HL-60 (cell line): Measurements from ENCODE around the gene MAPK1.
A peak's percentile ranks its signal among the peaks of the same experiment; 100 is the strongest.

Source experiments
- GABPA ChIP-seq: IDR thresholded peaks from 2 replicates; pipeline ENCODE4 v1.6.1; 2012; ENCODE audit warnings: low read depth
- POLR2AphosphoS5 ChIP-seq: IDR thresholded peaks from 2 replicates; pipeline ENCODE4 v1.6.1; 2012; ENCODE audit warnings: low read depth
- TF ChIP-seq, protein P1 (sequence below): IDR thresholded peaks from one replicate; pipeline ENCODE4 v1.5.1; 2011; ENCODE audit warnings: low read length, control low read depth, inconsistent platforms; ENCODE audit not compliant: insufficient read depth
- TF ChIP-seq, protein P2 (sequence below): IDR thresholded peaks from 2 replicates; pipeline ENCODE4 v1.6.1; 2012; ENCODE audit warnings: low read depth; ENCODE audit not compliant: insufficient replicate concordance

DNA sequence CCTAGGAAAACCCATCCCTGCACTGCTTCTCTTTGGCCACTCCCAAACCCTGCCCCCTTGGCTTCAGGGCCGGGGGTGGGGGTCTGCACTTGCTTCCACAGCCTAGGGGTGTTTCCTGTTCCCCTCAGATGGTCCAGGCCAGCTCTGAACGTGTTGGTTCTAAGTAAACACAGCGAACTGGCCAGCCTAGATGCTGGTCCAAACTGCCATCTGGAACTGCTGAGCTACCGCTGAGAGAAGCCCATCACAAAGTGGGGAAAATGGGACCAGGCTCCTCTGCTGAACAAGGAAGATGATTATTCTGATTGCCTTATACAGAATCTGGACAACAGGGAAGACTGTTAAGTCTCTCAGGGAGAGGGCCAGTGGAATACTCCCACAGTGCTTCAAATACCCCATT, 108.4 kb downstream of the MAPK1 start:
- TF ChIP-seq, protein P1, sequence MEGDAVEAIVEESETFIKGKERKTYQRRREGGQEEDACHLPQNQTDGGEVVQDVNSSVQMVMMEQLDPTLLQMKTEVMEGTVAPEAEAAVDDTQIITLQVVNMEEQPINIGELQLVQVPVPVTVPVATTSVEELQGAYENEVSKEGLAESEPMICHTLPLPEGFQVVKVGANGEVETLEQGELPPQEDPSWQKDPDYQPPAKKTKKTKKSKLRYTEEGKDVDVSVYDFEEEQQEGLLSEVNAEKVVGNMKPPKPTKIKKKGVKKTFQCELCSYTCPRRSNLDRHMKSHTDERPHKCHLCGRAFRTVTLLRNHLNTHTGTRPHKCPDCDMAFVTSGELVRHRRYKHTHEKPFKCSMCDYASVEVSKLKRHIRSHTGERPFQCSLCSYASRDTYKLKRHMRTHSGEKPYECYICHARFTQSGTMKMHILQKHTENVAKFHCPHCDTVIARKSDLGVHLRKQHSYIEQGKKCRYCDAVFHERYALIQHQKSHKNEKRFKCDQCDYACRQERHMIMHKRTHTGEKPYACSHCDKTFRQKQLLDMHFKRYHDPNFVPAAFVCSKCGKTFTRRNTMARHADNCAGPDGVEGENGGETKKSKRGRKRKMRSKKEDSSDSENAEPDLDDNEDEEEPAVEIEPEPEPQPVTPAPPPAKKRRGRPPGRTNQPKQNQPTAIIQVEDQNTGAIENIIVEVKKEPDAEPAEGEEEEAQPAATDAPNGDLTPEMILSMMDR = no peak
- TF ChIP-seq POLR2AphosphoS5 = 0 out of 2 replicates have a peak, but pooled peaks have one; percentile 0
- no peak for TF ChIP-seq GABPA
- TF ChIP-seq, protein P2, sequence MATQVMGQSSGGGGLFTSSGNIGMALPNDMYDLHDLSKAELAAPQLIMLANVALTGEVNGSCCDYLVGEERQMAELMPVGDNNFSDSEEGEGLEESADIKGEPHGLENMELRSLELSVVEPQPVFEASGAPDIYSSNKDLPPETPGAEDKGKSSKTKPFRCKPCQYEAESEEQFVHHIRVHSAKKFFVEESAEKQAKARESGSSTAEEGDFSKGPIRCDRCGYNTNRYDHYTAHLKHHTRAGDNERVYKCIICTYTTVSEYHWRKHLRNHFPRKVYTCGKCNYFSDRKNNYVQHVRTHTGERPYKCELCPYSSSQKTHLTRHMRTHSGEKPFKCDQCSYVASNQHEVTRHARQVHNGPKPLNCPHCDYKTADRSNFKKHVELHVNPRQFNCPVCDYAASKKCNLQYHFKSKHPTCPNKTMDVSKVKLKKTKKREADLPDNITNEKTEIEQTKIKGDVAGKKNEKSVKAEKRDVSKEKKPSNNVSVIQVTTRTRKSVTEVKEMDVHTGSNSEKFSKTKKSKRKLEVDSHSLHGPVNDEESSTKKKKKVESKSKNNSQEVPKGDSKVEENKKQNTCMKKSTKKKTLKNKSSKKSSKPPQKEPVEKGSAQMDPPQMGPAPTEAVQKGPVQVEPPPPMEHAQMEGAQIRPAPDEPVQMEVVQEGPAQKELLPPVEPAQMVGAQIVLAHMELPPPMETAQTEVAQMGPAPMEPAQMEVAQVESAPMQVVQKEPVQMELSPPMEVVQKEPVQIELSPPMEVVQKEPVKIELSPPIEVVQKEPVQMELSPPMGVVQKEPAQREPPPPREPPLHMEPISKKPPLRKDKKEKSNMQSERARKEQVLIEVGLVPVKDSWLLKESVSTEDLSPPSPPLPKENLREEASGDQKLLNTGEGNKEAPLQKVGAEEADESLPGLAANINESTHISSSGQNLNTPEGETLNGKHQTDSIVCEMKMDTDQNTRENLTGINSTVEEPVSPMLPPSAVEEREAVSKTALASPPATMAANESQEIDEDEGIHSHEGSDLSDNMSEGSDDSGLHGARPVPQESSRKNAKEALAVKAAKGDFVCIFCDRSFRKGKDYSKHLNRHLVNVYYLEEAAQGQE = no peak
